Stimulated activated CD4-positive, alpha-beta T cell treated with anti-CD3 and anti-CD28 coated beads, Interleukin-15, amount 100 ng/mL, for 24 hours (primary cell): ENCODE results near the gene FGD3.

Experiments
- DNase-seq: peaks from one replicate; pipeline ENCODE4 v3.0.0-alpha.2; 2020

Gene FGD3

GRCh38 chr9:92960561-92961290 lies 13.4 kb downstream of the FGD3 start:
- DNase-seq, result no peak

GRCh38 chr9:92961627-92962302 lies 14.4 kb downstream of the FGD3 start:
- DNase-seq, result peak; percentile 66

GRCh38 chr9:92962303-92962649 lies 15.0 kb downstream of the FGD3 start:
- DNase-seq, result no peak

- no peak for DNase-seq
Measured at GRCh38 chr9:92962846-92963245, 15.5 kb downstream of the FGD3 start.

GRCh38 chr9:92963831-92964606 lies 16.7 kb downstream of the FGD3 start:
- DNase-seq, result peak; percentile 70

- no peak for DNase-seq
Measured at GRCh38 chr9:92964607-92965060, 17.3 kb downstream of the FGD3 start.

GRCh38 chr9:92965061-92965758 lies 17.9 kb downstream of the FGD3 start:
- peak; percentile 55 for DNase-seq

GRCh38 chr9:92965759-92966517 lies 18.6 kb downstream of the FGD3 start:
- no peak for DNase-seq

- no peak for DNase-seq
Measured at GRCh38 chr9:92966518-92966800, 19.1 kb downstream of the FGD3 start.

- no peak for DNase-seq
Measured at GRCh38 chr9:92968081-92968480, 20.8 kb downstream of the FGD3 start.

GRCh38 chr9:92969516-92970466 lies 22.5 kb downstream of the FGD3 start:
- DNase-seq, result no peak

GRCh38 chr9:92970467-92970923 lies 23.2 kb downstream of the FGD3 start:
- no peak for DNase-seq

GRCh38 chr9:92971121-92971520 lies 23.8 kb downstream of the FGD3 start:
- DNase-seq, result no peak

- DNase-seq, result no peak
Measured at GRCh38 chr9:92971776-92972175, 24.5 kb downstream of the FGD3 start.

- DNase-seq, result no peak
Measured at GRCh38 chr9:92973700-92974099, 26.4 kb downstream of the FGD3 start.

GRCh38 chr9:92974161-92974661 lies 26.9 kb downstream of the FGD3 start:
- DNase-seq, result no peak

- DNase-seq, result no peak
Measured at GRCh38 chr9:92974761-92975755, 27.7 kb downstream of the FGD3 start.

- no peak for DNase-seq
Measured at GRCh38 chr9:92976431-92976830, 29.1 kb downstream of the FGD3 start.

- no peak for DNase-seq
Measured at GRCh38 chr9:92977279-92977678, 30.0 kb downstream of the FGD3 start.

- no peak for DNase-seq
Measured at GRCh38 chr9:92978345-92978875, 31.1 kb downstream of the FGD3 start.
